Measurements from ENCODE around the gene SLC43A2. TPM values are rescaled to one million over a fixed set of nuclear protein-coding genes. Genes with fewer than 3 reads are reported as not detected.

The SLC43A2 gene
- total and polyA plus RNA-seq, 2 of the 13 experiments (the other 11 are each of a cell fraction or from before 2014, with no cell fraction given), result 7.3 to 20.0 TPM

- peak; percentile 41; the same call in 1 of the 2 replicates for TF ChIP-seq ARNT2 (CRISPR knock-in tag; IDR thresholded peaks at IDR 0.05; ENCODE audit: low read depth)
- TF ChIP-seq ZNF670 (CRISPR knock-in tag; IDR thresholded peaks at IDR 0.05; ENCODE audit: borderline replicate concordance), result no peak
- no peak for TF ChIP-seq ZNF747 (CRISPR knock-in tag; IDR thresholded peaks at IDR 0.05; ENCODE audit: borderline replicate concordance)
- peak; percentile 81; the same call in 1 of the 2 replicates for TF ChIP-seq ZBTB42 (CRISPR knock-in tag; IDR thresholded peaks at IDR 0.05)
- no peak for TF ChIP-seq PCBP1 (IDR thresholded peaks at IDR 0.05; ENCODE audit: borderline replicate concordance, low read depth, low read length)
- TF ChIP-seq RAD51 (IDR thresholded peaks at IDR 0.05; ENCODE audit: borderline replicate concordance), result no peak
- TF ChIP-seq AHR (CRISPR knock-in tag; IDR thresholded peaks at IDR 0.05), result no peak; the same call in 1 of the 2 replicates
- TF ChIP-seq ZBTB1 (CRISPR knock-in tag; IDR thresholded peaks at IDR 0.05; ENCODE audit: borderline replicate concordance), result no peak
- TF ChIP-seq HOXD1 (CRISPR knock-in tag; IDR thresholded peaks at IDR 0.05), result no peak
- TF ChIP-seq SRF (IDR thresholded peaks at IDR 0.05; ENCODE audit: low read depth, low read length), result no peak
- TF ChIP-seq ZNF34 (CRISPR knock-in tag; IDR thresholded peaks at IDR 0.05; ENCODE audit: borderline replicate concordance), result no peak
- TF ChIP-seq ZNF572 (CRISPR knock-in tag; IDR thresholded peaks at IDR 0.05), result no peak
- no peak for TF ChIP-seq CENPT (CRISPR knock-in tag; IDR thresholded peaks at IDR 0.05; ENCODE audit: low read depth)
- TF ChIP-seq ZNF674 (CRISPR knock-in tag; IDR thresholded peaks at IDR 0.05; ENCODE audit: low read depth), result no peak
- 0 out of 2 replicates have a peak, but pooled peaks have one; percentile 15 for TF ChIP-seq PHF20 (CRISPR knock-in tag; IDR thresholded peaks at IDR 0.05)
- TF ChIP-seq PTBP1 (IDR thresholded peaks at IDR 0.05; ENCODE audit: low read depth, low read length, poor library complexity, severe bottlenecking), result no peak
- no peak for TF ChIP-seq KLF9 (CRISPR knock-in tag; IDR thresholded peaks at IDR 0.05; ENCODE audit: low read depth)
- no peak for TF ChIP-seq REL (CRISPR knock-in tag; conservative IDR thresholded peaks at IDR 0.05)
- TF ChIP-seq RFX3 (CRISPR knock-in tag; IDR thresholded peaks at IDR 0.05), result peak; percentile 41; the same call in 1 of the 2 replicates
Observed at GRCh38 chr17:1627982-1628855, at the start of gene SLC43A2 (continued).

Data from HepG2 (cell line).